ENCODE data around the gene NIN. TPM values are rescaled to one million over a fixed set of nuclear protein-coding genes. Genes with fewer than 3 reads are reported as not detected.

The NIN gene
- total RNA-seq, 1 donor from 2014 or later, result 25.2 TPM

GRCh38 chr14:50823762-50824636 lies 7.0 kb downstream of the NIN start:
- Histone ChIP-seq H3K4me3 (peak overlapping the region; percentile 14 to 23), H3K36me3 (no peaks in the 10 kb centered on the region), H3K4me1 (peaks cover 0 to 14% of the 10 kb centered on the region in 2 donors), H3K27me3 (no peaks in the 10 kb centered on the region), H3K27ac (peak overlapping the region in 1 of 2 donors; percentile 22), H3K9me3 (no peaks in the 10 kb centered on the region)
- intact Hi-C loops (cut with DNase I), result no loop called here
- TF ChIP-seq CTCF (IDR thresholded peaks at IDR 0.05), result no peak
- no peak for DNase-seq (ENCODE audit: low spot score in 2 of 2)

GRCh38 chr14:50823051-50823761 lies 7.8 kb downstream of the NIN start:
- no peaks in the 10 kb centered on the region for H3K9me3 ChIP-seq
- peak overlapping the region in 1 of 2 donors; percentile 22 for H3K27ac ChIP-seq
- TF ChIP-seq CTCF (IDR thresholded peaks at IDR 0.05), result no peak
- H3K36me3 ChIP-seq, result no peaks in the 10 kb centered on the region
- H3K4me1 ChIP-seq, result peaks cover 0 to 11% of the 10 kb centered on the region in 2 donors
- H3K4me3 ChIP-seq, result peak overlapping the region; percentile 14 to 23
- DNase-seq (ENCODE audit: low spot score in 2 of 2), result no peak
- intact Hi-C loops (cut with DNase I), result no loop called here
- no peaks in the 10 kb centered on the region for H3K27me3 ChIP-seq

GRCh38 chr14:50822501-50823042 lies 8.4 kb downstream of the NIN start:
- H3K4me3 ChIP-seq, result peak overlapping the region in 1 of 2 donors; percentile 14
- no peaks in the 10 kb centered on the region for H3K36me3 ChIP-seq
- intact Hi-C loops (cut with DNase I), result no loop called here
- no peaks in the 10 kb centered on the region for H3K27me3 ChIP-seq
- H3K27ac ChIP-seq, result no peak overlapping the region
- no peaks in the 10 kb centered on the region for H3K9me3 ChIP-seq
- peaks cover 0 to 11% of the 10 kb centered on the region in 2 donors for H3K4me1 ChIP-seq
- DNase-seq (ENCODE audit: low spot score in 2 of 2), result no peak
- no peak for TF ChIP-seq CTCF (IDR thresholded peaks at IDR 0.05)

- TF ChIP-seq CTCF (IDR thresholded peaks at IDR 0.05), result no peak
- Histone ChIP-seq H3K4me1 (peaks cover 0 to 11% of the 10 kb centered on the region in 2 donors), H3K4me3 (no peak overlapping the region), H3K36me3 (no peaks in the 10 kb centered on the region), H3K27me3 (no peaks in the 10 kb centered on the region), H3K27ac (no peak overlapping the region), H3K9me3 (no peaks in the 10 kb centered on the region)
- peak; percentile 11 to 62 for DNase-seq (ENCODE audit: low spot score in 2 of 2)
- intact Hi-C loops (cut with DNase I), result no loop called here
These were observed 9.2 kb downstream of the NIN start for GRCh38 chr14:50821510-50822464.

Measured in ascending aorta (tissue), 2 donors.